A673 (cell line): ENCODE measurements around the gene FSHB. TPM values are rescaled to one million over a fixed set of nuclear protein-coding genes. Genes with fewer than 3 reads are reported as not detected.

Experiments used
- BruUV-seq: library from RNA; stranded (reverse); fragments of 400-500 nt; replicated peaks from 2 replicates; lab custom pipeline; 2021; lab: Mats Ljungman, UMichigan
- CTCF ChIA-PET: fragments of 300-600 bp; sonication (Branson Sonifier 250); formaldehyde crosslinking; loops from one replicate; lab custom pipeline; 2022; ENCODE audit warnings: antibody characterized with exemption; lab: Charles Lee
- POLR2A ChIA-PET: fragments of 300-600 bp; sonication (Branson Sonifier 250); formaldehyde crosslinking; loops from one replicate; lab custom pipeline; 2022; ENCODE audit warnings: antibody characterized with exemption; ENCODE audit not compliant: low non-redundant PET; lab: Charles Lee
- DNase-seq: peaks from one replicate; pipeline ENCODE4 v3.0.0-alpha.2; 2015; ENCODE audit warnings: low spot score
- H3K27ac ChIP-seq: fragments of 200-600 bp; sonication (generic); 2 replicates; pipeline ENCODE4 v1.5.1; 2016; ENCODE audit warnings: mixed run types, low read depth, mild to moderate bottlenecking, mixed read lengths, antibody characterized with exemption, low read length; ENCODE audit not compliant: poor library complexity, severe bottlenecking
- H3K27me3 ChIP-seq: fragments of 200-600 bp; sonication (generic); replicated peaks from 2 replicates; pipeline ENCODE4 v1.6.1; 2017; ENCODE audit warnings: mixed run types, low read depth, mild to moderate bottlenecking, mixed read lengths, antibody characterized with exemption, low read length; ENCODE audit not compliant: insufficient read depth, poor library complexity
- H3K36me3 ChIP-seq: fragments of 200-600 bp; sonication (generic); 2 replicates; pipeline ENCODE4 v1.6.1; 2016; ENCODE audit warnings: mixed run types, mild to moderate bottlenecking, mixed read lengths, antibody characterized with exemption, low read length; ENCODE audit not compliant: insufficient read depth, poor library complexity, severe bottlenecking
- H3K4me1 ChIP-seq: fragments of 200-600 bp; sonication (generic); 2 replicates; pipeline ENCODE4 v1.6.1; 2017; ENCODE audit warnings: mixed run types, mild to moderate bottlenecking, mixed read lengths, antibody characterized with exemption, low read length; ENCODE audit not compliant: insufficient read depth, poor library complexity, severe bottlenecking
- H3K4me3 ChIP-seq: fragments of 200-600 bp; sonication (generic); 2 replicates; pipeline ENCODE4 v1.5.1; 2016; ENCODE audit warnings: low read depth, mixed run types, mild to moderate bottlenecking, mixed read lengths, low read length; ENCODE audit not compliant: poor library complexity, severe bottlenecking
- H3K9me3 ChIP-seq: fragments of 200-600 bp; sonication (generic); 2 replicates; pipeline ENCODE4 v1.6.1; 2016; ENCODE audit warnings: mixed run types, low read depth, mild to moderate bottlenecking, mixed read lengths, antibody characterized with exemption, low read length; ENCODE audit not compliant: poor library complexity, severe bottlenecking
- CTCF ChIP-seq: fragments of 300-800, 200-600 bp; sonication (generic); conservative IDR thresholded peaks from 2 replicates; pipeline ENCODE4 v1.5.1; 2017; ENCODE audit warnings: low read depth, mild to moderate bottlenecking, antibody characterized with exemption, low read length, moderate library complexity, mixed read lengths
- EZH2 ChIP-seq: fragments of 200-600 bp; sonication (generic); IDR thresholded peaks from 2 replicates; pipeline ENCODE4 v1.6.1; 2017; ENCODE audit warnings: borderline replicate concordance, low read depth, mild to moderate bottlenecking, mixed read lengths, antibody characterized with exemption, low read length; ENCODE audit not compliant: poor library complexity, severe bottlenecking
- intact Hi-C: fragments of 100-400 bp; cut with micrococcal nuclease; formaldehyde crosslinking; loops from one replicate; pipeline ENCODE4 v1.10.0; 2022; ENCODE audit not compliant: unreplicated experiment
- total RNA-seq: library from RNA; stranded (reverse); gene quantifications from 2 replicates; pipeline ENCODE4 v1.2.3, GENCODE V29; 2021

The FSHB gene
- total RNA-seq, 1 experiment from 2014 or later, result not detected

GRCh38 chr11:30203850-30204249, 27.0 kb upstream of the FSHB start:
- no peak for DNase-seq
- ChIA-PET POLR2A (no interaction called here), CTCF (no interaction called here)
- no peak for TF ChIP-seq EZH2
- no peak for TF ChIP-seq CTCF
- Histone ChIP-seq H3K4me3 (no peak overlapping the region), H3K27ac (no peak overlapping the region), H3K36me3 (no peaks in the 10 kb centered on the region), H3K27me3 (peaks cover 11% of the 10 kb centered on the region), H3K4me1 (no peaks in the 10 kb centered on the region), H3K9me3 (no peaks in the 10 kb centered on the region)
- no TSS peak for BruUV-seq
- intact Hi-C loops, result no loop called here

- ChIA-PET CTCF (no interaction called here), POLR2A (no interaction called here)
- TF ChIP-seq EZH2 (no peak), CTCF (no peak)
- no peaks in the 10 kb centered on the region for H3K9me3 ChIP-seq
- peaks cover 11% of the 10 kb centered on the region for H3K27me3 ChIP-seq
- no peak for DNase-seq
- no peaks in the 10 kb centered on the region for H3K36me3 ChIP-seq
- intact Hi-C loops, result no loop called here
- no peak overlapping the region for H3K27ac ChIP-seq
- BruUV-seq, result no TSS peak
- no peak overlapping the region for H3K4me3 ChIP-seq
- no peaks in the 10 kb centered on the region for H3K4me1 ChIP-seq
Measured at GRCh38 chr11:30206249-30206996, 24.4 kb upstream of the FSHB start.

DNA sequence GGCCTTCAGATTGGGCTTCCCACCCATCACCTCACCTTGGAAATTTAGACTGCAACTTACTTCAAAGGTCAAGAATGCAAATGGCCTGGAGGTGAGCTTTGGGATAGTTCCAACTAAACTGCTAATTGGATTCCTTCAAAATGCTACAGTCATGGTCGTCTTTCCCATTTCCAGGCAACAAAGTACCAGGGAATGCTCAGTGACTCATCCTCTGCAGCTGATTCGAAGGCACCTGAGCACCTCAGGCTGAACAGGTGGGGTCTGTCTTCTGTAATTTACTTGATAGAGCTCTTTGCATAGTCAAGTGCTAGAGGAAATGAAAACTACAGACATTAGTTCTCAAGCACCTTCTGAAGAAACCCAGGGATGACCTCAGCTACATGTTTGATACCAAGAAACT, 20.5 kb upstream of the FSHB start:
- H3K4me3 ChIP-seq, result no peak overlapping the region
- TF ChIP-seq CTCF (no peak), EZH2 (no peak)
- no TSS peak for BruUV-seq
- H3K27me3 ChIP-seq, result peaks cover 11% of the 10 kb centered on the region
- no peaks in the 10 kb centered on the region for H3K9me3 ChIP-seq
- POLR2A ChIA-PET, result no interaction called here
- no peak overlapping the region for H3K27ac ChIP-seq
- no peaks in the 10 kb centered on the region for H3K36me3 ChIP-seq
- CTCF ChIA-PET, result no interaction called here
- no peaks in the 10 kb centered on the region for H3K4me1 ChIP-seq
- intact Hi-C loops, result no loop called here
- no peak for DNase-seq
